Dorsolateral prefrontal cortex (tissue), 118 donors: Measurements from ENCODE around the gene VWA3A. TPM values are rescaled to one million over a fixed set of nuclear protein-coding genes. Genes with fewer than 3 reads are reported as not detected.

ENCODE experiments used
- total RNA-seq, 120 experiments: library from RNA; stranded (reverse); gene quantifications; one replicate each; pipeline versions ENCODE4 v1.2.3 to v1.2.4, GENCODE V29; 2022

The VWA3A gene
- total RNA-seq, 120 experiments from 2014 or later = 4.7 to 39.2 (median 18.5) TPM

Other genes with a start within 250 kb of the VWA3A start
- 100 to 1,000 TPM; 161 to 618 (median 366) TPM for gene NPIPB4, start 234.8 kb upstream of the VWA3A start, total RNA-seq
- 100 to 1,000 TPM; 215 to 422 (median 323) TPM for gene UQCRC2, start 139.2 kb upstream of the VWA3A start, total RNA-seq
- under 1 TPM in 15 of 120 experiments, not detected in 105; 0.40 to 0.68 (median 0.48) TPM for gene PDZD9, start 91.4 kb upstream of the VWA3A start, total RNA-seq
- 10 to 100 TPM; 25.4 to 64.8 (median 44.1) TPM for gene MOSMO, start 84.4 kb upstream of the VWA3A start, total RNA-seq
- gene SDR42E2, start 70.0 kb downstream of the VWA3A start, total RNA-seq = 1 to 10 TPM in 30 of 120 experiments, under 1 TPM in 89, not detected in 1; 0.14 to 1.9 (median 0.70) TPM
- 10 to 100 TPM; 14.7 to 60.6 (median 28.2) TPM for gene EEF2K, start 113.7 kb downstream of the VWA3A start, total RNA-seq
- gene POLR3E, start 204.9 kb downstream of the VWA3A start, total RNA-seq = 10 to 100 TPM; 29.2 to 66.1 (median 45.5) TPM